Upper lobe of left lung (tissue), 6 donors: ENCODE results near the gene SP140. TPM values are rescaled to one million over a fixed set of nuclear protein-coding genes. Genes with fewer than 3 reads are reported as not detected.

Source experiments
- ATAC-seq, 2 donors: fragments of 200-7000 bp; cut with Tn5 transposase; one replicate each; pipeline ENCODE4 v1.9.1; 2022; ENCODE audit warnings: mild to moderate bottlenecking in 2 of 2, moderate library complexity in 2 of 2; ENCODE audit not compliant: low FRiP score in 2 of 2
- DNase-seq, 2 donors: peaks; one replicate each; pipeline ENCODE4 v3.0.0-alpha.2; 2019 to 2020
- H3K27ac ChIP-seq, 4 donors: fragments of 200-600 bp; sonication (generic); one replicate each; pipeline ENCODE4 v1.5.1; 2016 to 2019
- H3K27me3 ChIP-seq, 4 donors: fragments of 200-600 bp; sonication (generic); one replicate each; pipeline ENCODE4 v1.5.1; 2017 to 2019
- H3K36me3 ChIP-seq, 4 donors: fragments of 200-600 bp; sonication (generic); one replicate each; pipeline ENCODE4 v1.5.1; 2016 to 2019
- H3K4me1 ChIP-seq, 4 donors: fragments of 200-600 bp; sonication (generic); one replicate each; pipeline ENCODE4 v1.5.1; 2018 to 2019
- H3K4me3 ChIP-seq, 4 donors: fragments of 200-600 bp; sonication (generic); one replicate each; pipeline ENCODE4 v1.5.1; 2017 to 2019; ENCODE audit warnings: mild to moderate bottlenecking in 2 of 4, moderate library complexity in 1 of 4
- H3K9me3 ChIP-seq, 4 donors: fragments of 200-600 bp; sonication (generic); one replicate each; pipeline ENCODE4 v1.5.1; 2018 to 2019
- CTCF ChIP-seq, 6 experiments: fragments of 450-650 bp in 4 of 6; fragments of 200-600 bp in 2 of 6; sonication (generic) in 2 of 6; IDR thresholded peaks; one replicate each; pipeline ENCODE4 v1.5.1; 2016 to 2019; ENCODE audit warnings: antibody characterized with exemption in 6 of 6
- EP300 ChIP-seq, 4 donors: sonication (generic); formaldehyde crosslinking; IDR thresholded peaks; one replicate each; pipeline ENCODE4 v1.5.1; 2017; ENCODE audit warnings: antibody characterized with exemption in 4 of 4, control low read depth in 2 of 4
- POLR2A ChIP-seq, 4 donors: fragments of 450-650 bp; IDR thresholded peaks; one replicate each; pipeline ENCODE4 v1.5.1; 2016 to 2017; ENCODE audit warnings: antibody characterized with exemption in 4 of 4, mild to moderate bottlenecking in 2 of 4
- POLR2AphosphoS5 ChIP-seq, 2 donors: sonication (generic); formaldehyde crosslinking; IDR thresholded peaks; one replicate each; pipeline ENCODE4 v1.5.1; 2017; ENCODE audit warnings: antibody characterized with exemption in 2 of 2
- WGBS, 2 donors: methylation state at CpG; one replicate each; pipeline ENCODE4 v1.1.5; 2017 to 2018; 5-methylcytosine and 5-hydroxymethylcytosine counted together
- total RNA-seq, 6 donors: library from RNA; depleted of rRNA in 4 of 6; stranded (reverse); fragments of >200 nt in 4 of 6; gene quantifications; one replicate each; pipeline versions ENCODE4 v1.1.0 to v1.2.1, GENCODE V29; 2016 to 2021
- donor health status: DM: no; HTN: no; CAD: no; lungs with moderate emphysema.
- donor health status: DM: no; HTN: yes; CAD: no; lungs with severe emphysema.

SP140 gene
- total RNA-seq, 6 donors from 2014 or later: 5.1 to 15.7 (median 9.7) TPM

GRCh38 chr2:230231251-230231650 is 5.7 kb downstream of the SP140 start:
- Histone ChIP-seq H3K9me3 (no peaks in the 10 kb centered on the region), H3K27ac (no peak overlapping the region), H3K4me3 (no peak overlapping the region), H3K4me1 (no peaks in the 10 kb centered on the region), H3K36me3 (no peaks in the 10 kb centered on the region), H3K27me3 (no peaks in the 10 kb centered on the region)
- 70% methylated on average over 3 of the region's 3 CpGs for WGBS, 2 donors
- DNase-seq: no peak
- TF ChIP-seq EP300 (IDR thresholded peaks at IDR 0.05) (no peak), CTCF (IDR thresholded peaks at IDR 0.05) (no peak), POLR2A (IDR thresholded peaks at IDR 0.05) (no peak), POLR2AphosphoS5 (IDR thresholded peaks at IDR 0.05) (no peak)
- ATAC-seq: no peak

- H3K27ac ChIP-seq: no peak overlapping the region
- WGBS, 2 donors: 71 to 87% methylated on average over 3 of the region's 3 CpGs
Observed at GRCh38 chr2:230234122-230234722, 8.7 kb downstream of the SP140 start.

GRCh38 chr2:230234845-230235244 is 9.3 kb downstream of the SP140 start:
- Histone ChIP-seq H3K36me3 (peaks cover 0 to 2% (median 0%) of the 10 kb centered on the region in 4 donors), H3K4me3 (no peak overlapping the region), H3K4me1 (no peaks in the 10 kb centered on the region), H3K27me3 (no peaks in the 10 kb centered on the region), H3K9me3 (no peaks in the 10 kb centered on the region), H3K27ac (no peak overlapping the region)
- no peak for TF ChIP-seq EP300 (IDR thresholded peaks at IDR 0.05)
- no peak for TF ChIP-seq POLR2AphosphoS5 (IDR thresholded peaks at IDR 0.05)
- TF ChIP-seq POLR2A (IDR thresholded peaks at IDR 0.05): no peak
- no peak for TF ChIP-seq CTCF (IDR thresholded peaks at IDR 0.05)
- ATAC-seq (no peak), DNase-seq (no peak)
- 81 to 85% methylated on average over 3 of the region's 3 CpGs for WGBS, 2 donors

More at GRCh38 chr2:230234122-230234722, 8.7 kb downstream of the SP140 start:
- no peaks in the 10 kb centered on the region for H3K9me3 ChIP-seq
- TF ChIP-seq POLR2AphosphoS5 (IDR thresholded peaks at IDR 0.05) (no peak), CTCF (IDR thresholded peaks at IDR 0.05) (no peak), EP300 (IDR thresholded peaks at IDR 0.05) (no peak)
- no peak overlapping the region for H3K4me3 ChIP-seq
- DNase-seq (no peak), ATAC-seq (no peak)
- H3K27me3 ChIP-seq: no peaks in the 10 kb centered on the region
- peaks cover 0 to 2% (median 0%) of the 10 kb centered on the region in 4 donors for H3K36me3 ChIP-seq
- H3K4me1 ChIP-seq: no peaks in the 10 kb centered on the region

- Histone ChIP-seq H3K36me3 (no peaks in the 10 kb centered on the region), H3K4me1 (no peaks in the 10 kb centered on the region), H3K9me3 (no peaks in the 10 kb centered on the region), H3K4me3 (no peak overlapping the region), H3K27ac (no peak overlapping the region), H3K27me3 (no peaks in the 10 kb centered on the region)
- 82 to 94% methylated on average over 2 of the region's 2 CpGs for WGBS, 2 donors
- no peak for DNase-seq
- TF ChIP-seq CTCF (IDR thresholded peaks at IDR 0.05): no peak
- TF ChIP-seq POLR2A (IDR thresholded peaks at IDR 0.05): no peak
- TF ChIP-seq POLR2AphosphoS5 (IDR thresholded peaks at IDR 0.05): no peak
- TF ChIP-seq EP300 (IDR thresholded peaks at IDR 0.05): no peak
- ATAC-seq: no peak
Observed at GRCh38 chr2:230244211-230244610, 18.7 kb downstream of the SP140 start.

GRCh38 chr2:230246206-230246605 is 20.7 kb downstream of the SP140 start:
- Histone ChIP-seq H3K27me3 (no peaks in the 10 kb centered on the region), H3K9me3 (no peaks in the 10 kb centered on the region), H3K27ac (no peak overlapping the region), H3K36me3 (no peaks in the 10 kb centered on the region), H3K4me3 (no peak overlapping the region), H3K4me1 (no peaks in the 10 kb centered on the region)
- ATAC-seq (no peak), DNase-seq (no peak)
- 56 to 65% methylated on average over 3 of the region's 3 CpGs for WGBS, 2 donors
- TF ChIP-seq POLR2A (IDR thresholded peaks at IDR 0.05) (no peak), POLR2AphosphoS5 (IDR thresholded peaks at IDR 0.05) (no peak), CTCF (IDR thresholded peaks at IDR 0.05) (no peak), EP300 (IDR thresholded peaks at IDR 0.05) (no peak)
